Osteoblast (primary cell): ENCODE results near the gene SALL4. TPM values are rescaled to one million over a fixed set of nuclear protein-coding genes. Genes with fewer than 3 reads are reported as not detected.

Experiments used
- DNase-seq: peaks from one replicate; pipeline ENCODE4 v3.0.0; 2011; ENCODE audit warnings: low spot score, mixed read lengths; ENCODE audit not compliant: insufficient read length; ENCODE audit errors: missing footprints
- H2AFZ ChIP-seq: 2 replicates; pipeline ENCODE4 v1.6.0; 2011; ENCODE audit warnings: mild to moderate bottlenecking, low read length
- H3K27ac ChIP-seq: 2 replicates; pipeline ENCODE4 v1.5.1; 2011; ENCODE audit warnings: mild to moderate bottlenecking, low read depth, low read length, moderate library complexity
- H3K27me3 ChIP-seq: 2 replicates; pipeline ENCODE4 v1.6.0; 2012; ENCODE audit warnings: mild to moderate bottlenecking, control low read depth, inconsistent platforms, low read length, moderate library complexity; ENCODE audit not compliant: insufficient read depth
- H3K36me3 ChIP-seq: 2 replicates; pipeline ENCODE4 v1.5.1; 2011; ENCODE audit warnings: mild to moderate bottlenecking, low read length, control low read depth, moderate library complexity; ENCODE audit not compliant: insufficient read depth
- H3K4me1 ChIP-seq: 2 replicates; pipeline ENCODE4 v1.5.1; 2011; ENCODE audit warnings: mild to moderate bottlenecking, low read length, control low read depth, moderate library complexity; ENCODE audit not compliant: insufficient read depth
- H3K4me2 ChIP-seq: 2 replicates; pipeline ENCODE4 v1.6.0; 2011; ENCODE audit warnings: mild to moderate bottlenecking, low read length; ENCODE audit not compliant: insufficient read depth
- H3K4me3 ChIP-seq: fragments of 200-600 bp; sonication (generic); 3 replicates; pipeline ENCODE4 v1.5.1; 2012; ENCODE audit warnings: mild to moderate bottlenecking, low read length, inconsistent platforms; ENCODE audit not compliant: insufficient read depth
- H3K79me2 ChIP-seq: 2 replicates; pipeline ENCODE4 v1.6.0; 2012; ENCODE audit warnings: mild to moderate bottlenecking, low read length, control low read depth, inconsistent platforms; ENCODE audit not compliant: insufficient read depth
- H3K9me3 ChIP-seq: 2 replicates; pipeline ENCODE4 v1.5.1; 2011; ENCODE audit warnings: low read depth, low read length, control low read depth
- H4K20me1 ChIP-seq: 2 replicates; pipeline ENCODE4 v1.6.0; 2012; ENCODE audit warnings: mild to moderate bottlenecking, low read length, control low read depth; ENCODE audit not compliant: insufficient read depth
- CTCF ChIP-seq: IDR thresholded peaks from 2 replicates; pipeline ENCODE4 v1.5.1; 2011; ENCODE audit warnings: mild to moderate bottlenecking, low read depth, low read length, moderate library complexity; ENCODE audit errors: extremely low read depth
- total RNA-seq: library from RNA; depleted of rRNA; stranded (reverse); fragments of >200 nt; gene quantifications from 2 replicates; pipeline ENCODE4 v1.2.3, GENCODE V29; 2012

SALL4 gene
- total RNA-seq, 1 donor = 3.3 TPM

DNA sequence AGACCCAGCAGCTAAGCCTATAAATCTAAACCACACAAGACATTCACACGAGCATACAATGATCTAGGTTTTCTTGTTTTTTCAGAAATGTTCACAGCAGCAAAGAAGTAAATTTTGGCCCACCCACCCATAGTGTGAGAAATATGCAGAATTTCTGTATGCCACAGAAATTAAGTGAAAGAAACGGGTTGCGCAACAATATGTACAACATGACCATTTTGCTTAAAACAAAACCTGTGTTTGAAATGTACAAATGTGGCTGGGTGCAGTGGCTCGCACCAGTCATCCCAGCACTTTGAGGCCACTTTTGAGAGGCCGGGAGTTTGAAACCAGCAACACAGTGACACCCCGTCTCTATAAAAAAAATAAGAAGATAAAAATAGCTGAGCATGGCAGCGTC, 9.4 kb downstream of the SALL4 start:
- H3K27ac ChIP-seq = no peak overlapping the region
- H4K20me1 ChIP-seq = no peaks in the 10 kb centered on the region
- peaks cover 3% of the 10 kb centered on the region for H3K27me3 ChIP-seq
- no peaks in the 10 kb centered on the region for H3K79me2 ChIP-seq
- no peak overlapping the region for H3K4me2 ChIP-seq
- no peak for TF ChIP-seq CTCF
- no peak overlapping the region for H3K4me3 ChIP-seq
- H3K4me1 ChIP-seq = no peaks in the 10 kb centered on the region
- H3K9me3 ChIP-seq = no peaks in the 10 kb centered on the region
- DNase-seq = no peak
- no peaks in the 10 kb centered on the region for H3K36me3 ChIP-seq
- H2AFZ ChIP-seq = no peak overlapping the region

DNA sequence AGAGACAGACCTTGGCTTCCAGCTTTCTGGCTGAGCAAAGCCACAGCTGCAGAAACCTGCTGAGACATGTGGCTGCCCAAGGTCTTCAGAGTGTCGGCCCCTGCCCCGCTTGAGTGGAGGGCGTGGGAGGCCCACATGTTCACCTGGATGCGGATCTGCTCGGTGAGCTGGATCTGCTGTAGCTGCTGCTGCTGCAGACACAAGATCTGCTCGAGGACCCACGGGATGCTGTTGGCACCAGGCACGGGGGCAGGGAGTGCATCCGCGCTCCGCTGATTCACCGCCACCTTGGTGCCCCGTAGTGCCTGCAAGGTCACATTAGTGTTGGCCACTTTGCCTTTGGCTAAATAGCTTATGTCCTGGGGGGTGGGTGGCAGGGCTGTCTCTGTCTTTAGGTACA, 10.7 kb downstream of the SALL4 start:
- H3K4me1 ChIP-seq = no peaks in the 10 kb centered on the region
- H3K27ac ChIP-seq = no peak overlapping the region
- H2AFZ ChIP-seq = no peak overlapping the region
- H3K9me3 ChIP-seq = no peaks in the 10 kb centered on the region
- no peaks in the 10 kb centered on the region for H3K27me3 ChIP-seq
- no peak for DNase-seq
- no peak overlapping the region for H3K4me2 ChIP-seq
- no peak overlapping the region for H3K4me3 ChIP-seq
- TF ChIP-seq CTCF = no peak
- no peaks in the 10 kb centered on the region for H3K79me2 ChIP-seq
- H3K36me3 ChIP-seq = no peaks in the 10 kb centered on the region
- no peaks in the 10 kb centered on the region for H4K20me1 ChIP-seq

GRCh38 chr20:51790256-51790655, 12.1 kb downstream of the SALL4 start:
- Histone ChIP-seq H3K4me3 (no peak overlapping the region), H3K27ac (no peak overlapping the region), H3K36me3 (no peaks in the 10 kb centered on the region), H3K4me2 (no peak overlapping the region), H4K20me1 (no peaks in the 10 kb centered on the region), H3K9me3 (no peaks in the 10 kb centered on the region), H3K79me2 (no peaks in the 10 kb centered on the region), H2AFZ (no peak overlapping the region), H3K4me1 (no peaks in the 10 kb centered on the region), H3K27me3 (no peaks in the 10 kb centered on the region)
- DNase-seq = no peak
- no peak for TF ChIP-seq CTCF

DNA sequence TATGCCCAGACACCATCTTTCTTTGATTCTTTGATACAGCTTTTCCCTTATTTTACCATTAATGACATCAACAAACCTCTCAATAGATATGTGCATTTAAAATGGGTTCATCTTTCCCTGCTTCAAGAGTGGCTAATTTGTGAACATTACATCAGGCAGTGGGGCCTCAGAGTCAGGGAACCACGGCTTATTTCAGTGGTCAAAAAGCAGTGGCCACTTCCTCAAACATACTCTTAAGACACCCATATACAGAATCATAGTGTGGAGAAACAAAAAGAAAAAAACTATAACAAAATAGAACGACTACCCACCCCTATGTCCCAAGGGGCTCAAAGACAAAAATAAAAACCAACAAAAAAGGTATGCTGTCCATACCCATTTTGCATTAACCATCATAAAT, 12.9 kb downstream of the SALL4 start:
- no peak overlapping the region for H3K4me2 ChIP-seq
- H3K27ac ChIP-seq = no peak overlapping the region
- no peak overlapping the region for H3K4me3 ChIP-seq
- H3K79me2 ChIP-seq = no peaks in the 10 kb centered on the region
- H3K27me3 ChIP-seq = no peaks in the 10 kb centered on the region
- H3K4me1 ChIP-seq = no peaks in the 10 kb centered on the region
- no peaks in the 10 kb centered on the region for H3K9me3 ChIP-seq
- no peak for DNase-seq
- no peak for TF ChIP-seq CTCF
- H2AFZ ChIP-seq = no peak overlapping the region
- H4K20me1 ChIP-seq = no peaks in the 10 kb centered on the region
- no peaks in the 10 kb centered on the region for H3K36me3 ChIP-seq
